Astrocyte of the cerebellum (primary cell): ENCODE results near the gene FGF9.

Experiments used
- DNase-seq: peaks from one replicate; pipeline ENCODE4 v3.0.0-alpha.2; 2011; ENCODE audit warnings: low read depth
- H3K4me3 ChIP-seq: 2 replicates; pipeline ENCODE4 v1.5.1; 2011; ENCODE audit warnings: mild to moderate bottlenecking, low read depth, low read length, moderate library complexity
- in situ Hi-C: cut with HindIII; loops from 2 replicates; pipeline ENCODE4 v1.10.0; 2017; ENCODE audit warnings: low sequenced_read_pairs
- TF ChIP-seq, protein P1 (sequence below): IDR thresholded peaks from 2 replicates; pipeline ENCODE4 v1.5.1; 2012; ENCODE audit warnings: low read length, low read depth, moderate library complexity, mild to moderate bottlenecking; ENCODE audit errors: missing control alignments

Gene FGF9

DNA sequence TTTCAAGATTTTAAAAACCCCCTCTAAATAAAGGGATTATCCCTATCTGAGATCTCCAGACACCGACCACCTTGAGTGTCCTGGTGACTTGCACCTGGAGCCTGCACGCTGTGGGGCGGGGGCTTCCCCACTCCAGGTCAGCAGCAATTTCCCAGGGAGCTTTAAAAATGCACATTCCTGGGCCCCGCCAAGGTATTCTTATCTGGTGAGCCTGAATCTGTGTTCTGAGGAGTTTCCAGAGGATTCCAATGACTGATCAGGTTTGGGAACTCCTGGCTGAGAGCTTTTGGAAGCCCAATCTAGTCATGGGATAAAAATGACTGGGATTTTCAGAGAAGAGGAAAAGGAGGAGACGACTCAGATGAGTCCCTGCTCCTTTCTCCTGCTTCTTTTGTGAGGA is 66.1 kb downstream of the FGF9 start:
- DNase-seq = no peak
- TF ChIP-seq, protein P1, sequence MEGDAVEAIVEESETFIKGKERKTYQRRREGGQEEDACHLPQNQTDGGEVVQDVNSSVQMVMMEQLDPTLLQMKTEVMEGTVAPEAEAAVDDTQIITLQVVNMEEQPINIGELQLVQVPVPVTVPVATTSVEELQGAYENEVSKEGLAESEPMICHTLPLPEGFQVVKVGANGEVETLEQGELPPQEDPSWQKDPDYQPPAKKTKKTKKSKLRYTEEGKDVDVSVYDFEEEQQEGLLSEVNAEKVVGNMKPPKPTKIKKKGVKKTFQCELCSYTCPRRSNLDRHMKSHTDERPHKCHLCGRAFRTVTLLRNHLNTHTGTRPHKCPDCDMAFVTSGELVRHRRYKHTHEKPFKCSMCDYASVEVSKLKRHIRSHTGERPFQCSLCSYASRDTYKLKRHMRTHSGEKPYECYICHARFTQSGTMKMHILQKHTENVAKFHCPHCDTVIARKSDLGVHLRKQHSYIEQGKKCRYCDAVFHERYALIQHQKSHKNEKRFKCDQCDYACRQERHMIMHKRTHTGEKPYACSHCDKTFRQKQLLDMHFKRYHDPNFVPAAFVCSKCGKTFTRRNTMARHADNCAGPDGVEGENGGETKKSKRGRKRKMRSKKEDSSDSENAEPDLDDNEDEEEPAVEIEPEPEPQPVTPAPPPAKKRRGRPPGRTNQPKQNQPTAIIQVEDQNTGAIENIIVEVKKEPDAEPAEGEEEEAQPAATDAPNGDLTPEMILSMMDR = no peak
- in situ Hi-C loops = no loop called here
- no peak overlapping the region for H3K4me3 ChIP-seq

DNA sequence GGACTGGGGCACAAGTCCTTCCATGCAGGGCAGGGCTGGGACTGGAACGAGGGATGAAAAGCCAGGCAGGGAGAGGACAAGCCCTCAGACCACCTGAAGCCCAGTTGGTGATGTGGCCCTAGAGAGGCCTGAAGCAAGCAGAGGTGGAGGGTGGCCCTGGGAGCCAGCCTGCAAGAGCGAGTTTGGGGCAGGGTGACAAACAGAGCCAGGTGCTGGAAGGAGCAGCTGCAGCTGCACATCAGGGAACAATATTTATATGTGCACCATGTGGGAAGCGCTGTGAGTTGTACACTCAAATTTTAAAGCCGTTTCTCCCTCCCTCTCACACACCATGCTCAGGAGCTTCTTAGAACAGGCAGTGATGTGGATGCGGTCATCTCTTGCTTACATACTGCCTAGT is 67.8 kb downstream of the FGF9 start:
- TF ChIP-seq, protein P1 = no peak
- in situ Hi-C loops = no loop called here
- no peak overlapping the region for H3K4me3 ChIP-seq
- no peak for DNase-seq

DNA sequence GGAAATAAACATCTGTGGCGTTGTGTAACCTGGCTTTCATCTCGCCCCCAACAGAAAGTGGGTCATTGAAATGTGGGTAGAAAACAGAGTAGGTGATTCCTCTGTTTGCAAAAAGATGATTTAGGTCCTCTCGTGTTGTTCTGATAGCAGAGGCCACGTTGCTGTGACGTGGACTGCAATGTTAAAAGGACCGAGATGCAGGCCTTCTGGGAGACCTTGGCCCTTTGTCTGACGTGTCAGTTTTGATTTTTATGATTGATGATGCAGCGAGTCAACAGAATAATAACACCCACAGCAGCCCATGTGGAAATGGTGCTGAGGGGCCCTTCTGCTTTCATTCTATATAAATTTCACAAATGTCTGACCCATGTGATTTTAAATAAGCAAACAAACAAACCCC is 68.9 kb downstream of the FGF9 start:
- TF ChIP-seq, protein P1 = no peak
- in situ Hi-C loops = no loop called here
- no peak for DNase-seq
- H3K4me3 ChIP-seq = no peak overlapping the region

DNA sequence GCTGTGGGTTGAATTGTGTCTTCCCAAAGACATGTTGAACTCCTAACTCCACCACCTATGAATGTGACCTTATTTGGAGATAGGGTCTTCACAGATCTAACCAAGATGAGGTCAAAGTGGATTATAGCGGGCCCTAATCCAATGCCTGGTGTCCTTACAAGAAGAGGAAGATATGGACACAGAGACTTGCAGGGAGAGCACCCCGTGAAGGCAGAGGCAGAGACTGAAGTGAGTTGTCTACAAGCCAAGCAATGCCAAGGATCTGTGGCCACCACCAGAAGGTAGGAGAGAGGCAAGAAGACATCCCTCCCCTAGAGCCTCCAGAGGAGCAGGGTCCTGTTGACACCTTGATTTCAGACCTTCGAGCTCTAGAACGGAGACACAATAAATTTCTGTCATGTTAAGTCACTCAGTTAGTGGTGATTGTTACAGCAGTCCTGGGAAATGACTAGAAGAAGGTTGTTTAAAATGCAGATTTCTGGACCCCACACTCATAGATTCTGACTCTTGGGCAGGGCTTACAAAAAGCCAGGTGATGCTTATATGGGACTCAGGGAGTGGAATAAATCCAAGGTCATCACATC is 70.6 kb downstream of the FGF9 start:
- in situ Hi-C loops = no loop called here
- no peak overlapping the region for H3K4me3 ChIP-seq
- TF ChIP-seq, protein P1 = no peak
- no peak for DNase-seq

DNA sequence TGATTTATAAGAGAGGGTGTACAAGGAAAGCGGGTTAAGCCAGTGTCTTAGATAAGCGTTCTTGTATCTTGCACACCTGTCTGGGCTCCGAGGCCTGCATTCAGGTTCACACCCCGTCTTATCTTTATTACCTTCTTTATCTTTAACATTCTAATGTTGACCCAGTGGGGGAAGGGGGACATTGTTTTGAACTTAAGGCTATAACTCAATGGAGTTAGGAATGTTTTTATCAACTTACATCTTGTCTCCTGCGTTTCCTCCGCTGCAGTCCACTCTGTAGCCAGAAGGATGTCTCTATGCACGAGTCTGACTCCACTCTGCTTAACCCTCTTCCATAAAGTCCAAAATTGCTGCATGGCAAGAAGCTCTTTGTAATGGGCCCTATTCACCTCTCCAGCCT is 71.2 kb downstream of the FGF9 start:
- H3K4me3 ChIP-seq = no peak overlapping the region
- TF ChIP-seq, protein P1 = no peak
- in situ Hi-C loops = no loop called here
- no peak for DNase-seq

DNA sequence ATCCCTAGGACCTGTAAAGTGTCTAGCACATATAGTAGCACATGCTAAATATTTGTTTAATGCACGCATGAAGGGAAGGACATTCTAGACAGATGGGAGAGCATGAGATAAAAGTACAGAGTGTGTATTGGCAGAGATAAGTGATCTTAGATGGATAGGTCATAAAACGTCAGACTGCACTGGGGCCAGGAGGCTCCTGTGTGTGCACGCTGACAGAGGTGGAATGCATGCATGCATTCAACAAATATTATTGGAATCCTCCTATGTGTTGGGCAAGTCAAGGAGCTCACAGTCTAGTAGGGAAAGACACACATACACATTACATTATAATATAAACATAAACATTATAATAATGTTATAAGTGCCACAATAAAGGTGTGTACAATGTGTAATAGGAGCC is 73.3 kb downstream of the FGF9 start:
- DNase-seq = no peak
- in situ Hi-C loops = no loop called here
- H3K4me3 ChIP-seq = no peak overlapping the region
- TF ChIP-seq, protein P1 = no peak
